ENCODE data around the gene SELENBP1.

SELENBP1 gene

GRCh38 chr1:151334822-151335221, 37.7 kb downstream of the SELENBP1 start:
- TF ChIP-seq CSDC2 (CRISPR knock-in tag; IDR thresholded peaks at IDR 0.05) = no peak
- TF ChIP-seq TOX (CRISPR knock-in tag; IDR thresholded peaks at IDR 0.05; ENCODE audit: borderline replicate concordance) = no peak
- no peak for TF ChIP-seq ZNF8 (CRISPR knock-in tag; IDR thresholded peaks at IDR 0.05)
- TF ChIP-seq POU6F1 (CRISPR knock-in tag; IDR thresholded peaks at IDR 0.05; ENCODE audit: borderline replicate concordance, low read depth) = no peak
- TF ChIP-seq, protein P1, sequence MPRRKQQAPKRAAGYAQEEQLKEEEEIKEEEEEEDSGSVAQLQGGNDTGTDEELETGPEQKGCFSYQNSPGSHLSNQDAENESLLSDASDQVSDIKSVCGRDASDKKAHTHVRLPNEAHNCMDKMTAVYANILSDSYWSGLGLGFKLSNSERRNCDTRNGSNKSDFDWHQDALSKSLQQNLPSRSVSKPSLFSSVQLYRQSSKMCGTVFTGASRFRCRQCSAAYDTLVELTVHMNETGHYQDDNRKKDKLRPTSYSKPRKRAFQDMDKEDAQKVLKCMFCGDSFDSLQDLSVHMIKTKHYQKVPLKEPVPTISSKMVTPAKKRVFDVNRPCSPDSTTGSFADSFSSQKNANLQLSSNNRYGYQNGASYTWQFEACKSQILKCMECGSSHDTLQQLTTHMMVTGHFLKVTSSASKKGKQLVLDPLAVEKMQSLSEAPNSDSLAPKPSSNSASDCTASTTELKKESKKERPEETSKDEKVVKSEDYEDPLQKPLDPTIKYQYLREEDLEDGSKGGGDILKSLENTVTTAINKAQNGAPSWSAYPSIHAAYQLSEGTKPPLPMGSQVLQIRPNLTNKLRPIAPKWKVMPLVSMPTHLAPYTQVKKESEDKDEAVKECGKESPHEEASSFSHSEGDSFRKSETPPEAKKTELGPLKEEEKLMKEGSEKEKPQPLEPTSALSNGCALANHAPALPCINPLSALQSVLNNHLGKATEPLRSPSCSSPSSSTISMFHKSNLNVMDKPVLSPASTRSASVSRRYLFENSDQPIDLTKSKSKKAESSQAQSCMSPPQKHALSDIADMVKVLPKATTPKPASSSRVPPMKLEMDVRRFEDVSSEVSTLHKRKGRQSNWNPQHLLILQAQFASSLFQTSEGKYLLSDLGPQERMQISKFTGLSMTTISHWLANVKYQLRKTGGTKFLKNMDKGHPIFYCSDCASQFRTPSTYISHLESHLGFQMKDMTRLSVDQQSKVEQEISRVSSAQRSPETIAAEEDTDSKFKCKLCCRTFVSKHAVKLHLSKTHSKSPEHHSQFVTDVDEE (CRISPR knock-in tag; IDR thresholded peaks at IDR 0.05) = no peak
- TF ChIP-seq ISL1 (CRISPR knock-in tag; IDR thresholded peaks at IDR 0.05) = no peak
- TF ChIP-seq SNAI2 (CRISPR knock-in tag; IDR thresholded peaks at IDR 0.05) = no peak
- no peak for TF ChIP-seq TCF4 (CRISPR knock-in tag; IDR thresholded peaks at IDR 0.05; ENCODE audit: borderline replicate concordance)
- no peak for TF ChIP-seq ARNTL (CRISPR knock-in tag; IDR thresholded peaks at IDR 0.05; ENCODE audit: borderline replicate concordance, low read depth)
- TF ChIP-seq ESRRG (CRISPR knock-in tag; IDR thresholded peaks at IDR 0.05) = no peak
- no peak for TF ChIP-seq ZC3H10 (CRISPR knock-in tag; IDR thresholded peaks at IDR 0.05)
- no peak for TF ChIP-seq ZFP30 (CRISPR knock-in tag; IDR thresholded peaks at IDR 0.05)
- no peak for TF ChIP-seq RARB (CRISPR knock-in tag; IDR thresholded peaks at IDR 0.05)
- no peak for ATAC-seq

GRCh38 chr1:151327903-151328674, 44.4 kb downstream of the SELENBP1 start:
- ATAC-seq = no peak; the same call in 2 of the 3 replicates
- TF ChIP-seq, protein P1 (CRISPR knock-in tag; IDR thresholded peaks at IDR 0.05) = no peak
- TF ChIP-seq ZNF70 (CRISPR knock-in tag; IDR thresholded peaks at IDR 0.05) = peak; percentile 88

GRCh38 chr1:151327223-151327902, 45.1 kb downstream of the SELENBP1 start, which contains the start of gene PI4KB:
Gene PI4KB, minus strand, starts transcription at chr1:151327416. Its CDS starts 10,935 bp downstream, at chr1:151316481.
- TF ChIP-seq GLIS3 (CRISPR knock-in tag; IDR thresholded peaks at IDR 0.05) (no peak), BACH2 (CRISPR knock-in tag; IDR thresholded peaks at IDR 0.05; ENCODE audit: borderline replicate concordance) (no peak), POU6F1 (CRISPR knock-in tag; IDR thresholded peaks at IDR 0.05; ENCODE audit: borderline replicate concordance, low read depth) (peak; percentile 74; the same call in 1 of the 2 replicates)
- ATAC-seq = peak; percentile 97

GRCh38 chr1:151326619-151327222, 45.8 kb downstream of the SELENBP1 start:
- TF ChIP-seq TCF4 (CRISPR knock-in tag; IDR thresholded peaks at IDR 0.05; ENCODE audit: borderline replicate concordance) (no peak), BACH2 (CRISPR knock-in tag; IDR thresholded peaks at IDR 0.05; ENCODE audit: borderline replicate concordance) (no peak), ARNTL (CRISPR knock-in tag; IDR thresholded peaks at IDR 0.05; ENCODE audit: borderline replicate concordance, low read depth) (no peak), GLIS3 (CRISPR knock-in tag; IDR thresholded peaks at IDR 0.05) (no peak)
- TF ChIP-seq, protein P2, sequence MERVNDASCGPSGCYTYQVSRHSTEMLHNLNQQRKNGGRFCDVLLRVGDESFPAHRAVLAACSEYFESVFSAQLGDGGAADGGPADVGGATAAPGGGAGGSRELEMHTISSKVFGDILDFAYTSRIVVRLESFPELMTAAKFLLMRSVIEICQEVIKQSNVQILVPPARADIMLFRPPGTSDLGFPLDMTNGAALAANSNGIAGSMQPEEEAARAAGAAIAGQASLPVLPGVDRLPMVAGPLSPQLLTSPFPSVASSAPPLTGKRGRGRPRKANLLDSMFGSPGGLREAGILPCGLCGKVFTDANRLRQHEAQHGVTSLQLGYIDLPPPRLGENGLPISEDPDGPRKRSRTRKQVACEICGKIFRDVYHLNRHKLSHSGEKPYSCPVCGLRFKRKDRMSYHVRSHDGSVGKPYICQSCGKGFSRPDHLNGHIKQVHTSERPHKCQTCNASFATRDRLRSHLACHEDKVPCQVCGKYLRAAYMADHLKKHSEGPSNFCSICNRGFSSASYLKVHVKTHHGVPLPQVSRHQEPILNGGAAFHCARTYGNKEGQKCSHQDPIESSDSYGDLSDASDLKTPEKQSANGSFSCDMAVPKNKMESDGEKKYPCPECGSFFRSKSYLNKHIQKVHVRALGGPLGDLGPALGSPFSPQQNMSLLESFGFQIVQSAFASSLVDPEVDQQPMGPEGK (CRISPR knock-in tag; IDR thresholded peaks at IDR 0.05; ENCODE audit: borderline replicate concordance) = no peak
- peak; percentile 71 for ATAC-seq

Measured in SK-N-SH treated with all-trans-retinoic acid at 6 μM for 48 hours (cell line).